ENCODE data around the gene CC2D2B.

- no peak for TF ChIP-seq MXI1 (IDR thresholded peaks at IDR 0.05; ENCODE audit: borderline replicate concordance, low read depth, low read length)
- TF ChIP-seq FIP1L1 (IDR thresholded peaks at IDR 0.05; ENCODE audit: borderline replicate concordance, insufficient read depth, low read depth, low read length), result no peak
- no peak for TF ChIP-seq ZNF766 (CRISPR knock-in tag; IDR thresholded peaks at IDR 0.05; ENCODE audit: borderline replicate concordance)
Measured at GRCh38 chr10:96013956-96014355, 106.2 kb downstream of the CC2D2B start.
